Pancreas (tissue), 10 donors: Measurements from ENCODE around the gene KIF2C. TPM values are rescaled to one million over a fixed set of nuclear protein-coding genes. Genes with fewer than 3 reads are reported as not detected.
"Not testable (repeated sequence)": the region's sequence is repeated elsewhere in the genome, so short reads cannot be mapped to it uniquely, and the experiment has no call there.

ENCODE experiments used
- ATAC-seq, 4 donors: fragments of 200-7000 bp; cut with Tn5 transposase; one replicate each; pipeline versions ENCODE4 v1.8.0 to v1.9.1; 2020; ENCODE audit warnings: mild to moderate bottlenecking in 4 of 4, moderate library complexity in 4 of 4
- DNase-seq, 6 donors: peaks; one replicate each; pipeline ENCODE4 v3.0.0-alpha.2; 2020
- FAIRE-seq: peaks from 2 replicates; lab custom pipeline; 2012; peaks lifted over from hg19 to GRCh38; lab: Jason Lieb, UNC
- H3K27ac ChIP-seq, 4 donors: fragments of 200-600 bp; sonication (generic); 1 replicate in 3 of 4; 2 replicates in 1 of 4; pipeline versions ENCODE4 v1.5.0 to v1.8.0; 2020
- H3K27me3 ChIP-seq, 4 donors: fragments of 200-600 bp; one replicate each; pipeline ENCODE4 v1.8.0; 2021
- H3K36me3 ChIP-seq, 3 donors: fragments of 200-600 bp; sonication (generic) in 1 of 3; one replicate each; pipeline versions ENCODE4 v1.5.0 to v1.8.0; 2020 to 2021
- H3K4me1 ChIP-seq, 3 donors: fragments of 200-600 bp; one replicate each; pipeline ENCODE4 v1.8.0; 2021
- H3K4me3 ChIP-seq, 4 donors: fragments of 200-600 bp; sonication (generic) in 2 of 4; one replicate each; pipeline versions ENCODE4 v1.5.0 to v1.8.0; 2020 to 2021
- H3K9me3 ChIP-seq, 4 donors: fragments of 200-600 bp; one replicate each; pipeline ENCODE4 v1.8.0; 2021
- CTCF ChIP-seq, 4 donors: fragments of 200-600 bp; sonication (generic) in 3 of 4; IDR thresholded peaks; one replicate each; pipeline versions ENCODE4 v1.5.0 to v1.8.0; 2021; ENCODE audit warnings: antibody characterized with exemption in 4 of 4
- WGBS, 2 donors: extraction: QIAGEN DNeasy Blood & Tissue Kit; methylation state at CpG; one replicate each; pipeline ENCODE4 v1.1.7; 2013; 5-methylcytosine and 5-hydroxymethylcytosine counted together
- intact Hi-C, 3 donors: fragments of 100-400 bp; cut with DNase I; formaldehyde crosslinking; loops; one replicate each; pipeline versions ENCODE4 v1.11.1 to v1.14.2; 2022
- polyA plus RNA-seq, 2 donors: library from polyadenylated mRNA; stranded (reverse); fragments of 200-250 nt; gene quantifications; one replicate each; pipeline ENCODE4 v1.2.3, GENCODE V29; 2013
- total RNA-seq, 6 donors: library from RNA; stranded (reverse); fragmentation: NEBNext Ultra II Directional in 4 of 6; extraction: Animal tissue kit (Norgen Biotek cat#: 25700) in 4 of 6; gene quantifications; one replicate each; pipeline versions ENCODE4 v1.2.1 to v1.2.4, GENCODE V29; 2021 to 2023
- donor health status: healthy with polysubstance abuse.
- donor health status: DM: no; HTN: no; CAD: no; lungs with moderate emphysema.
- donor health status: DM: no; HTN: no; CAD: no.
- donor health status: control.
- donor health status: control.
- donor health status: Bipolar disorder and iron deficiency.
- donor health status: DM: yes; HTN: yes; CAD: no.
- donor health status: DM: no; HTN: no; CAD: no.
- donor health status: DM: no; HTN: no; CAD: no.
- donor health status: DM: yes; HTN: yes; CAD: no.

The KIF2C gene
- total and polyA plus RNA-seq, 8 donors: 0.12 to 1.6 (median 0.40) TPM; not detected in 1

- ATAC-seq: no peak
- peaks cover 40 to 55% (median 41%) of the 10 kb centered on the region in 3 donors for H3K4me1 ChIP-seq
- peak overlapping the region in 2 of 4 donors; percentile 5 to 11 for H3K4me3 ChIP-seq
- WGBS, 2 donors: 60 to 65% methylated on average over 6 of the region's 6 CpGs
- no peak for FAIRE-seq
- DNase-seq: peak in 4 of 6 donors; percentile 39 to 64 (median 51)
- H3K9me3 ChIP-seq: no peaks in the 10 kb centered on the region
- intact Hi-C loops: no loop called here
- no peak for TF ChIP-seq CTCF (IDR thresholded peaks at IDR 0.05)
- H3K27ac ChIP-seq: peak overlapping the region; percentile 94 to 99 (median 98)
- H3K27me3 ChIP-seq: no peaks in the 10 kb centered on the region
- H3K36me3 ChIP-seq: peaks cover 0 to 20% (median 3%) of the 10 kb centered on the region in 3 donors
These were observed 69.6 kb downstream of the KIF2C start for GRCh38 chr1:44808938-44809917.

GRCh38 chr1:44810101-44810761 is 70.6 kb downstream of the KIF2C start:
- Histone ChIP-seq H3K27me3 (no peaks in the 10 kb centered on the region), H3K4me1 (peaks cover 40 to 62% (median 41%) of the 10 kb centered on the region in 3 donors), H3K9me3 (no peaks in the 10 kb centered on the region), H3K27ac (peak overlapping the region; percentile 94 to 99 (median 98)), H3K36me3 (peaks cover 0 to 11% (median 0%) of the 10 kb centered on the region in 3 donors), H3K4me3 (no peak overlapping the region)
- DNase-seq (peak; percentile 68 to 89 (median 81)), ATAC-seq (no peak), FAIRE-seq (no peak)
- TF ChIP-seq CTCF (IDR thresholded peaks at IDR 0.05): no peak
- WGBS, 2 donors: 30 to 43% methylated on average over 12 of the region's 12 CpGs
- intact Hi-C loops: no loop called here

- WGBS, 2 donors: 83 to 85% methylated on average over 4 of the region's 4 CpGs
- ATAC-seq, H3K4me3 ChIP-seq, H3K36me3 ChIP-seq, H3K27me3 ChIP-seq, H3K9me3 ChIP-seq, intact Hi-C loops, FAIRE-seq: not testable (repeated sequence)
- peaks cover 40 to 62% (median 41%) of the 10 kb centered on the region in 3 donors for H3K4me1 ChIP-seq
- DNase-seq: peak in 2 of 6 donors; percentile 13 to 37
- peak overlapping the region; percentile 94 to 99 (median 98) for H3K27ac ChIP-seq
These were observed 71.1 kb downstream of the KIF2C start for GRCh38 chr1:44810762-44811105.

GRCh38 chr1:44811234-44811633 is 71.6 kb downstream of the KIF2C start:
- no peak for FAIRE-seq
- H3K27me3 ChIP-seq: no peaks in the 10 kb centered on the region
- peak in 2 of 6 donors; percentile 5 to 18 for DNase-seq
- H3K4me1 ChIP-seq: peaks cover 39 to 57% (median 40%) of the 10 kb centered on the region in 3 donors
- 80 to 89% methylated on average over 8 of the region's 8 CpGs for WGBS, 2 donors
- peak overlapping the region in 2 of 4 donors; percentile 98 for H3K27ac ChIP-seq
- intact Hi-C loops: no loop called here
- ATAC-seq: no peak
- H3K4me3 ChIP-seq: no peak overlapping the region
- peaks cover 0 to under 1% (median 0%) of the 10 kb centered on the region in 3 donors for H3K36me3 ChIP-seq
- H3K9me3 ChIP-seq: no peaks in the 10 kb centered on the region
- TF ChIP-seq CTCF (IDR thresholded peaks at IDR 0.05): no peak
